CD4-positive, alpha-beta T cell (primary cell): Measurements from ENCODE around the gene NPC1L1. TPM values are rescaled to one million over a fixed set of nuclear protein-coding genes. Genes with fewer than 3 reads are reported as not detected.

Source experiments
- ATAC-seq: fragments of 200-7000 bp; cut with Tn5 transposase; one replicate; pipeline ENCODE4 v1.10.0; 2022; ENCODE audit warnings: mild to moderate bottlenecking; ENCODE audit not compliant: poor library complexity
- CTCF ChIA-PET: fragments of 350-600 bp; sonication (Branson Sonifier 250); formaldehyde crosslinking; loops from one replicate; lab custom pipeline; 2021; ENCODE audit warnings: antibody characterized with exemption, inconsistent platforms; lab: Charles Lee
- POLR2A ChIA-PET: fragments of 350-600 bp; sonication (Branson Sonifier 250); formaldehyde crosslinking; loops from one replicate; lab custom pipeline; 2021; ENCODE audit warnings: antibody characterized with exemption, inconsistent platforms; lab: Charles Lee
- DNase-seq, 14 experiments: peaks; one replicate each; pipeline ENCODE4 v3.0.0-alpha.2; 2013 to 2020; ENCODE audit warnings: mixed read lengths in 2 of 14
- H3K27ac ChIP-seq, 2 donors: one replicate each; pipeline versions ENCODE4 v1.5.1 to v1.7.0; 2013; ENCODE audit warnings: low read length in 2 of 2, low read depth in 1 of 2, mild to moderate bottlenecking in 1 of 2
- H3K27me3 ChIP-seq, 2 experiments: 1 replicate in 1 of 2; 2 replicates in 1 of 2; pipeline versions ENCODE4 v1.6.1 to v1.7.0; 2013; ENCODE audit warnings: low read length in 2 of 2, control low read depth in 1 of 2, mild to moderate bottlenecking in 1 of 2, moderate library complexity in 1 of 2; ENCODE audit not compliant: insufficient read depth in 2 of 2, control insufficient read depth in 1 of 2
- H3K36me3 ChIP-seq: one replicate; pipeline ENCODE4 v1.6.1; 2013; ENCODE audit warnings: low read length, control low read depth; ENCODE audit not compliant: insufficient read depth
- H3K4me1 ChIP-seq: one replicate; pipeline ENCODE4 v1.6.1; 2013; ENCODE audit warnings: low read length, control low read depth; ENCODE audit not compliant: insufficient read depth
- H3K4me3 ChIP-seq: one replicate; pipeline ENCODE4 v1.5.1; 2013; ENCODE audit warnings: mild to moderate bottlenecking, low read length, moderate library complexity
- H3K9me3 ChIP-seq, 2 experiments: 1 replicate in 1 of 2; 2 replicates in 1 of 2; pipeline versions ENCODE4 v1.6.1 to v1.7.0; 2013; ENCODE audit warnings: low read length in 2 of 2, mild to moderate bottlenecking in 2 of 2, control low read depth in 1 of 2, moderate library complexity in 1 of 2; ENCODE audit not compliant: control insufficient read depth in 1 of 2, insufficient read depth in 1 of 2
- H3K27ac Mint-ChIP-seq: one replicate; pipeline ENCODE4 v1.8.0; 2020; ENCODE audit warnings: mixed read lengths
- H3K27me3 Mint-ChIP-seq: one replicate; pipeline ENCODE4 v1.8.0; 2021; ENCODE audit warnings: mixed read lengths
- H3K36me3 Mint-ChIP-seq: one replicate; pipeline ENCODE4 v1.8.0; 2021; ENCODE audit warnings: low read depth, mixed read lengths
- H3K4me1 Mint-ChIP-seq: one replicate; pipeline ENCODE4 v1.8.0; 2021; ENCODE audit warnings: low read depth, mixed read lengths
- H3K4me3 Mint-ChIP-seq: one replicate; pipeline ENCODE4 v1.8.0; 2020; ENCODE audit warnings: mild to moderate bottlenecking, mixed read lengths
- H3K9me3 Mint-ChIP-seq: one replicate; pipeline ENCODE4 v1.8.0; 2020; ENCODE audit warnings: mixed read lengths
- CTCF ChIP-seq: fragments of 200-600 bp; IDR thresholded peaks from one replicate; pipeline ENCODE4 v1.8.0; 2022; ENCODE audit warnings: antibody characterized with exemption, mild to moderate bottlenecking
- intact Hi-C, 2 experiments: fragments of 100-400 bp; cut with DNase I in 1 of 2; cut with micrococcal nuclease in 1 of 2; formaldehyde crosslinking; loops; one replicate each; pipeline versions ENCODE4 v1.15.1 to v1.9.0; 2023 to 2025; cut with DNase I, micrococcal nuclease
- total RNA-seq, 174 experiments: library from RNA in 2 of 174; stranded (reverse) in 2 of 174; gene quantifications; one replicate each; pipeline ENCODE4 v1.2.3 and lab custom pipeline; 2021 to 2026

Gene NPC1L1
- total RNA-seq, 2 experiments from 2014 or later, result 0.08 TPM; not detected in 1

GRCh38 chr7:44566680-44567079, 25.6 kb upstream of the NPC1L1 start:
- H3K36me3 Mint-ChIP-seq, result peaks cover 79% of the 10 kb centered on the region
- H3K4me1 ChIP-seq, result peaks cover 12% of the 10 kb centered on the region
- H3K4me3 ChIP-seq, result no peak overlapping the region
- TF ChIP-seq CTCF, result no peak
- H3K27ac ChIP-seq, result no peak overlapping the region
- peaks cover 81% of the 10 kb centered on the region for H3K36me3 ChIP-seq
- H3K4me3 Mint-ChIP-seq, result no peak overlapping the region
- no peak for DNase-seq
- H3K27me3 Mint-ChIP-seq, result no peaks in the 10 kb centered on the region
- CTCF ChIA-PET, result no interaction called here
- intact Hi-C loops, result loop anchor here (5.0 kb wide), 1 partner anchor 74 kb away; the partner anchor contains the start of gene NUDCD3 (in 2 of the 2)
- no peak for ATAC-seq
- H3K4me1 Mint-ChIP-seq, result peaks cover 27% of the 10 kb centered on the region
- H3K9me3 ChIP-seq, result no peaks in the 10 kb centered on the region
- POLR2A ChIA-PET, result no interaction called here
- H3K9me3 Mint-ChIP-seq, result no peaks in the 10 kb centered on the region
- H3K27ac Mint-ChIP-seq, result no peak overlapping the region
- no peaks in the 10 kb centered on the region for H3K27me3 ChIP-seq

DNA sequence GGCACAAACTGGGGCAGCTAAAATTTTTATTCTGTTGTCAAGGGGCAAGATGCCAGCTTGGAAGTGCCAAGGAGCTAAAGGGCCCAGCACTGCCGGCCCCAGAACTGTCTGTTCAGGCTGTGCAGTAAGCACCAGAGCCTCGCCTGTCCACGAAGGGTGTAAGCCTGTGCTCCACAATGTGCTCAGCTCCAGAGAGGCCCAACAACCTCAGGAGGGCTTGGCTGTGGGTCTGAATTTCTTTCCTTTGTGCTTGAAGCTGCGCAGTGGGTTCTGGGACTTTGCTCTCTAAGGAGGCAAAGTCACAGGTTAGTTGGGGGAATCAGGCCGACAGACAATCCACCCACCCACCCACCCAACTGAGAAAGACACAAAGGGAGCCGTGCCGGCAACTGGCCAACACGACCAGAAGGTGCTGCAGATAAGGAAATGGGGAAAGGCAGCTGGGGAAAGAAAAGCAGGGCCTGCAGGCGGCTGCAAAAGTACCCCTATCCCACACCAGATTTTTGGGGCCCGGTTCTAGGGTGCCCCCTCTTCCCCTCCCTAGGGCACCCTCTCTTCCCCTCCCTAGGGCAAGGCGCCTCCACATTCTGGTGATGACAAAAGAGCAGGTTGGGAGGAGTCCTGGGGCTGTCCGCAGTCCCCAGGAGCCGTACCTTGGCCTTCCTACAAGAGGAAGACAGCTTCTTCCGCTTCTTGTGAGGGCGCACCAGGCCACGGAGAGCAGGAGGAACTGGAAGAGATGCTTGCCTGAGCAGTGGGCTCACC, 24.8 kb upstream of the NPC1L1 start:
- TF ChIP-seq CTCF, result peak; percentile 48
- Mint-ChIP-seq H3K27me3 (no peaks in the 10 kb centered on the region), H3K36me3 (peaks cover 72% of the 10 kb centered on the region), H3K9me3 (no peaks in the 10 kb centered on the region), H3K27ac (peak overlapping the region; percentile 29), H3K4me1 (peaks cover 27% of the 10 kb centered on the region), H3K4me3 (no peak overlapping the region)
- POLR2A ChIA-PET, result interaction anchor here (0.7 to 2.7 kb wide), 7 partner anchors 8 to 325 kb away, joined by 3 to 18 read pairs (median 4); partner anchors contain the start of genes DDX56, H2AZ2, NUDCD3 and TMED4
- H3K27ac ChIP-seq, result no peak overlapping the region
- peaks cover 12% of the 10 kb centered on the region for H3K4me1 ChIP-seq
- CTCF ChIA-PET, result interaction anchor here (0.8 to 2.3 kb wide), 13 partner anchors 8 to 513 kb away, joined by 3 to 18 read pairs (median 4); partner anchors contain the start of genes DDX56 and NUDCD3
- DNase-seq, result no peak
- no peaks in the 10 kb centered on the region for H3K27me3 ChIP-seq
- peaks cover 75% of the 10 kb centered on the region for H3K36me3 ChIP-seq
- no peak overlapping the region for H3K4me3 ChIP-seq
- intact Hi-C loops, result loop anchor here (1.0 to 5.0 kb wide), 3 partner anchors 74 to 325 kb away; partner anchors contain the start of gene NUDCD3 (in 2 of the 2)
- no peaks in the 10 kb centered on the region for H3K9me3 ChIP-seq
- peak; percentile 39 for ATAC-seq

DNA sequence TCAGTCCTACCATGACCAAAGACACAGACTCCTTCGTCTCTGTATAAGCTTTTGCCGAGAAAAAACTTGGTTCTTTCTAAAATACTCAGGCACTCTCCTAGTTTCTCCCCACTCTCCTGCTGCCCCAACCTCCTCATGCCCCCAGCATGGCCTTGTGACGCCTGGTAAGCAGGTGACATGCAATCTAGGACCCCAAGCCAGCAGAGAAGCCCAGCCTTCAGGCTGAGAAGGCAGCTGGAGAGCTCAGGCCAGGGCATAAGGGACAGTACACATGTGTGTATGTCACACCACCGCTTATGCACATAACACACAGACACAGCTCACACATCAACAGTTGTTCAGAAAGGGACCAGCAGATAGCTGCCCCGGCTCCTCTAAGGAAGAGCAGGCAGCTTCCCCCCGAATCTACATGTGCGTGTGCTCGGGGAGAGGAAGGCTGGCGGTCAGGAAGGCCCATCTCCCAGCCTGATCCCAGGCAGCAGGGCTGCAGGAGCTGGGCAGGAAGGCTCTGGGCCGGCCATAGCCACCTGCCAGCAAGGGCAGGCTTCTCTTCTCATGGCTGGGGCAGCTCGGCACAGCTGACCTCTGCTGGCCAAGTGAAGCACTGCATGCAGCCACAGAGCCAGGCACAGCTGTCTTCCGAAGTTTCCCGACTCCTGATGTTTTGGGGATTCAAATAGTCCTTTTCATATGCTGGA, 24.1 kb upstream of the NPC1L1 start:
- Histone ChIP-seq H3K36me3 (peaks cover 68% of the 10 kb centered on the region), H3K4me1 (peaks cover 9% of the 10 kb centered on the region), H3K9me3 (no peaks in the 10 kb centered on the region), H3K27ac (no peak overlapping the region), H3K4me3 (no peak overlapping the region), H3K27me3 (no peaks in the 10 kb centered on the region)
- peak; percentile 94 for ATAC-seq
- no peaks in the 10 kb centered on the region for H3K27me3 Mint-ChIP-seq
- TF ChIP-seq CTCF, result peak; percentile 93
- peak overlapping the region; percentile 29 for H3K27ac Mint-ChIP-seq
- no peaks in the 10 kb centered on the region for H3K9me3 Mint-ChIP-seq
- peak; percentile 40 to 78 (median 61) for DNase-seq
- CTCF ChIA-PET, result interaction anchor here (0.6 to 2.3 kb wide), 14 partner anchors 9 to 512 kb away, joined by 3 to 18 read pairs (median 4); partner anchors contain the start of genes DDX56 and NUDCD3
- H3K4me1 Mint-ChIP-seq, result peaks cover 27% of the 10 kb centered on the region
- POLR2A ChIA-PET, result interaction anchor here (0.7 to 2.7 kb wide), 8 partner anchors 8 to 324 kb away, joined by 3 to 18 read pairs (median 4); partner anchors contain the start of genes DDX56, H2AZ2, NUDCD3 and TMED4
- H3K4me3 Mint-ChIP-seq, result no peak overlapping the region
- intact Hi-C loops, result loop anchor here (1.0 to 5.0 kb wide), 3 partner anchors 73 to 324 kb away; partner anchors contain the start of gene NUDCD3 (in 2 of the 2)
- peaks cover 65% of the 10 kb centered on the region for H3K36me3 Mint-ChIP-seq
